OCI-LY7 (cell line): Measurements from ENCODE around the gene CHST8. TPM values are rescaled to one million over a fixed set of nuclear protein-coding genes. Genes with fewer than 3 reads are reported as not detected.

ENCODE experiments used
- BruUV-seq: library from RNA; stranded (reverse); fragments of 400-500 nt; replicated peaks from 2 replicates; lab custom pipeline; 2021; lab: Mats Ljungman, UMichigan
- CTCF ChIA-PET: fragments of 300-600 bp; sonication (Branson Sonifier 250); formaldehyde crosslinking; loops from one replicate; lab custom pipeline; 2022; ENCODE audit warnings: antibody characterized with exemption; ENCODE audit not compliant: unreplicated experiment; lab: Charles Lee
- POLR2A ChIA-PET: fragments of 300-600 bp; sonication (Branson Sonifier 250); formaldehyde crosslinking; loops from one replicate; lab custom pipeline; 2022; ENCODE audit warnings: antibody characterized with exemption; lab: Charles Lee
- DNase-seq: peaks from one replicate; pipeline ENCODE4 v3.0.0-alpha.2; 2015; ENCODE audit warnings: low spot score
- H2AFZ ChIP-seq: fragments of 200-600 bp; sonication (generic), shearing (Covaris generic); 2 replicates; pipeline ENCODE4 v1.6.1; 2014; ENCODE audit warnings: mild to moderate bottlenecking, antibody characterized with exemption, low read length, moderate library complexity
- H3K27ac ChIP-seq: fragments of 200-600 bp; sonication (generic); 2 replicates; pipeline ENCODE4 v1.5.1; 2014; ENCODE audit warnings: mixed run types, low read depth, mild to moderate bottlenecking, moderate library complexity, low read length, inconsistent platforms; ENCODE audit not compliant: poor library complexity, severe bottlenecking
- H3K36me3 ChIP-seq: fragments of 200-600 bp; sonication (generic); 2 replicates; pipeline ENCODE4 v1.6.1; 2014; ENCODE audit warnings: mild to moderate bottlenecking, antibody characterized with exemption, low read length, moderate library complexity, mixed read lengths; ENCODE audit not compliant: insufficient read depth
- H3K4me1 ChIP-seq: fragments of 200-600 bp; sonication (generic); 2 replicates; pipeline ENCODE4 v1.5.1; 2014; ENCODE audit warnings: mild to moderate bottlenecking, low read length; ENCODE audit not compliant: insufficient read depth, poor library complexity, severe bottlenecking
- H3K4me2 ChIP-seq: fragments of 200-600 bp; sonication (generic); 2 replicates; pipeline ENCODE4 v1.6.1; 2014; ENCODE audit warnings: mild to moderate bottlenecking, low read length
- H3K4me3 ChIP-seq: fragments of 200-600 bp; sonication (generic); 2 replicates; pipeline ENCODE4 v1.5.1; 2014; ENCODE audit warnings: mild to moderate bottlenecking, low read depth, low read length; ENCODE audit not compliant: poor library complexity, severe bottlenecking
- H3K79me2 ChIP-seq: fragments of 200-600 bp; sonication (generic); 2 replicates; pipeline ENCODE4 v1.6.1; 2016; ENCODE audit warnings: low read depth, mild to moderate bottlenecking, low read length, moderate library complexity, mixed read lengths; ENCODE audit not compliant: insufficient read depth
- H3K9me2 ChIP-seq: fragments of 200-600 bp; sonication (generic); 2 replicates; pipeline ENCODE4 v1.6.1; 2016; ENCODE audit warnings: mild to moderate bottlenecking, low read length, mixed read lengths; ENCODE audit not compliant: insufficient read depth
- H3K9me3 ChIP-seq: fragments of 200-600 bp; sonication (generic); 2 replicates; pipeline ENCODE4 v1.6.1; 2014; ENCODE audit warnings: mild to moderate bottlenecking, mixed run types, low read length, mixed read lengths
- H4K20me1 ChIP-seq: fragments of 200-600 bp; sonication (generic); 2 replicates; pipeline ENCODE4 v1.6.1; 2014; ENCODE audit warnings: mild to moderate bottlenecking, antibody characterized with exemption, low read length, moderate library complexity, mixed read lengths; ENCODE audit not compliant: insufficient read depth
- CTCF ChIP-seq: fragments of 200-600 bp; sonication (generic); conservative IDR thresholded peaks from 2 replicates; pipeline ENCODE4 v1.5.1; 2014; ENCODE audit warnings: mild to moderate bottlenecking, antibody characterized with exemption, low read length, moderate library complexity, mixed read lengths
- EZH2phosphoT487 ChIP-seq: fragments of 200-600 bp; sonication (generic); IDR thresholded peaks from 2 replicates; pipeline ENCODE4 v1.6.1; 2018; ENCODE audit warnings: low read depth, borderline replicate concordance, mild to moderate bottlenecking, mixed run types, antibody characterized with exemption, low read length, moderate library complexity, mixed read lengths
- intact Hi-C: fragments of 100-400 bp; cut with micrococcal nuclease; formaldehyde crosslinking; loops from one replicate; pipeline ENCODE4 v1.10.0; 2022; ENCODE audit not compliant: unreplicated experiment
- total RNA-seq, 2 experiments: library from RNA; depleted of rRNA in 1 of 2; stranded (reverse); fragments of >200 nt in 1 of 2; shearing (Covaris generic) in 1 of 2; gene quantifications; 2 replicates each; pipeline ENCODE4 v1.2.3, GENCODE V29; 2014 to 2022

The CHST8 gene
- total RNA-seq, 2 experiments from 2014 or later = not detected

GRCh38 chr19:33773704-33774624 lies 152.2 kb downstream of the CHST8 start:
- Histone ChIP-seq H4K20me1 (no peaks in the 10 kb centered on the region), H3K79me2 (no peaks in the 10 kb centered on the region), H2AFZ (no peak overlapping the region), H3K9me2 (no peaks in the 10 kb centered on the region), H3K4me2 (no peak overlapping the region), H3K4me3 (no peak overlapping the region), H3K9me3 (no peaks in the 10 kb centered on the region), H3K27ac (no peak overlapping the region), H3K36me3 (no peaks in the 10 kb centered on the region), H3K4me1 (no peaks in the 10 kb centered on the region)
- no TSS peak for BruUV-seq
- intact Hi-C loops = loop anchor here (10.0 kb wide), 1 partner anchor 539 kb away; no protein-coding TSS in a partner anchor
- DNase-seq = no peak
- TF ChIP-seq EZH2phosphoT487 (no peak), CTCF (no peak)
- ChIA-PET CTCF (interaction anchor here (1.1 kb wide), 1 partner anchor 31 kb away, joined by 3 read pairs; no protein-coding TSS in a partner anchor), POLR2A (no interaction called here)

DNA sequence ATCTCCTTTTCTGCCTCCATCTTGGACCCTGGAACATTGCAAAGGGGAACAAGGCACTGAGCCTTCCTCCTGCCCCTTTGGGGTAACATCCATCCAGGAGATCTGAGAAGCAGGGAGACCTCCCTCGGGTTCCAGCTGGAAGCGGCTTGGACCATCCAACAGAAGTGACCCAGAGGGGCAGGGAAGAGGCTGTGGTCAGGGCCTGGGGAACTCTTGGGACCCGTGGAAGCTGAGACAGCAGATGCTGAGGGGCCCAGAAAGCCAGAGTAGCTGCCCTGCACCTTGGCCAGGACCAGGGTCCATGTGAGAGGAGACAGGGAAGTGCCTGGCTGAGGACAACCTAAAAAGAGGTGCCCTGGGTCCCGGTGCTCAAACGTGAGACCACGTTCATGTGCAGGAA lies 153.0 kb downstream of the CHST8 start:
- Histone ChIP-seq H2AFZ (no peak overlapping the region), H3K4me3 (no peak overlapping the region), H4K20me1 (no peaks in the 10 kb centered on the region), H3K4me1 (no peaks in the 10 kb centered on the region), H3K27ac (no peak overlapping the region), H3K9me3 (no peaks in the 10 kb centered on the region), H3K36me3 (no peaks in the 10 kb centered on the region), H3K79me2 (no peaks in the 10 kb centered on the region), H3K4me2 (no peak overlapping the region), H3K9me2 (no peaks in the 10 kb centered on the region)
- TF ChIP-seq CTCF = no peak
- TF ChIP-seq EZH2phosphoT487 = no peak
- POLR2A ChIA-PET = no interaction called here
- intact Hi-C loops = loop anchor here (10.0 kb wide), 1 partner anchor 540 kb away; no protein-coding TSS in a partner anchor
- CTCF ChIA-PET = no interaction called here
- BruUV-seq = no TSS peak
- DNase-seq = no peak
